Upper lobe of left lung (tissue), 6 donors: ENCODE data around the gene UCK2. TPM values are rescaled to one million over a fixed set of nuclear protein-coding genes. Genes with fewer than 3 reads are reported as not detected.

Experiments used
- ATAC-seq, 2 donors: fragments of 200-7000 bp; cut with Tn5 transposase; one replicate each; pipeline ENCODE4 v1.9.1; 2022; ENCODE audit warnings: mild to moderate bottlenecking in 2 of 2, moderate library complexity in 2 of 2; ENCODE audit not compliant: low FRiP score in 2 of 2
- DNase-seq, 2 donors: peaks; one replicate each; pipeline ENCODE4 v3.0.0-alpha.2; 2019 to 2020
- H3K27ac ChIP-seq, 4 donors: fragments of 200-600 bp; sonication (generic); one replicate each; pipeline ENCODE4 v1.5.1; 2016 to 2019
- H3K27me3 ChIP-seq, 4 donors: fragments of 200-600 bp; sonication (generic); one replicate each; pipeline ENCODE4 v1.5.1; 2017 to 2019
- H3K36me3 ChIP-seq, 4 donors: fragments of 200-600 bp; sonication (generic); one replicate each; pipeline ENCODE4 v1.5.1; 2016 to 2019
- H3K4me1 ChIP-seq, 4 donors: fragments of 200-600 bp; sonication (generic); one replicate each; pipeline ENCODE4 v1.5.1; 2018 to 2019
- H3K4me3 ChIP-seq, 4 donors: fragments of 200-600 bp; sonication (generic); one replicate each; pipeline ENCODE4 v1.5.1; 2017 to 2019; ENCODE audit warnings: mild to moderate bottlenecking in 2 of 4, moderate library complexity in 1 of 4
- H3K9me3 ChIP-seq, 4 donors: fragments of 200-600 bp; sonication (generic); one replicate each; pipeline ENCODE4 v1.5.1; 2018 to 2019
- EP300 ChIP-seq, 4 donors: sonication (generic); formaldehyde crosslinking; IDR thresholded peaks; one replicate each; pipeline ENCODE4 v1.5.1; 2017; ENCODE audit warnings: antibody characterized with exemption in 4 of 4, control low read depth in 2 of 4
- POLR2A ChIP-seq, 4 donors: fragments of 450-650 bp; IDR thresholded peaks; one replicate each; pipeline ENCODE4 v1.5.1; 2016 to 2017; ENCODE audit warnings: antibody characterized with exemption in 4 of 4, mild to moderate bottlenecking in 2 of 4
- POLR2AphosphoS5 ChIP-seq, 2 donors: sonication (generic); formaldehyde crosslinking; IDR thresholded peaks; one replicate each; pipeline ENCODE4 v1.5.1; 2017; ENCODE audit warnings: antibody characterized with exemption in 2 of 2
- WGBS, 2 donors: methylation state at CpG; one replicate each; pipeline ENCODE4 v1.1.5; 2017 to 2018; 5-methylcytosine and 5-hydroxymethylcytosine counted together
- total RNA-seq, 6 donors: library from RNA; depleted of rRNA in 4 of 6; stranded (reverse); fragments of >200 nt in 4 of 6; gene quantifications; one replicate each; pipeline versions ENCODE4 v1.1.0 to v1.2.1, GENCODE V29; 2016 to 2021
- TF ChIP-seq, protein P1 (sequence below), 6 experiments: fragments of 450-650 bp in 4 of 6; fragments of 200-600 bp in 2 of 6; sonication (generic) in 2 of 6; IDR thresholded peaks; one replicate each; pipeline ENCODE4 v1.5.1; 2016 to 2019; ENCODE audit warnings: antibody characterized with exemption in 6 of 6
- donor health status: DM: no; HTN: no; CAD: no; lungs with moderate emphysema.
- donor health status: DM: no; HTN: yes; CAD: no; lungs with severe emphysema.

The UCK2 gene
- total RNA-seq, 6 donors from 2014 or later = 7.5 to 17.9 (median 9.7) TPM

DNA sequence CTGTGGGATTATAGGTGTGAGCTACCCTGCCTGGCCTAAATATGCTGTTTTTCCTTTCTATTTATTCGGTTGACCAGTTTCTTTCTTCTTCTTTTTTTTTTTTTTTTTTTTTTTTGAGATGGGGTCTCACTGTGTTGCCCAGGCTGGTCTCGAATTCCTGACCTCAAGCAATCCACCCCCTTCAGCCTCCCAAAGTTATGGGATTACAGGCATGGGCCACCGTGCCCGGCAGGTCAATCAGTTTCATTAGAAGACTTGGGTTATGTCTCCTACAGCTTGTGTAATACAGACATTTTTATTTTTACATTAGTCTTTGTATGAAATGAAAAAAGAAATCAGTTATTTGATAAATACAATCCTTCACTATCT, 61.1 kb downstream of the UCK2 start:
- Histone ChIP-seq H3K27me3 (no peaks in the 10 kb centered on the region), H3K4me1 (peaks cover 0 to 10% (median 8%) of the 10 kb centered on the region in 4 donors)
- no peak for ATAC-seq

DNA sequence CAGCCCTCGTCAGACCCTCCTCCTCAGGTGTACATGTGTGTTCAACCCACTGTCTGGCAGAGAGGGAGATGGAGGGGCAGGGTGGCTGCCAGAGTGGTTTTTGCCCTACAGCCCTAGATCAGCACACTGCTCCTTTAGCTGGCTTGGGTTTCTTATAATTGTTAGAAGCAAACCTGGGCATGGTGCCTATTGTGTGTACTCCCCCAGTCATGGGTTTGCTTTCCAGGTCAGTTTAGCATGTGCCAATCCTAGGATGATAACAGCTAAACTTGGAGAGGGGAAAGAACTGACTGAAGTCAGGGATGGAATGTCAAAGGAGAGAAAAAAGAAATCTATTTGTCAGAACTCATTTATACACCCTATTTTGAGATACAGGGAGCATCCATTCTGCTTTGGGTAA, 63.3 kb downstream of the UCK2 start:
- peaks cover 0 to 26% (median 1%) of the 10 kb centered on the region in 4 donors for H3K36me3 ChIP-seq
- no peak for ATAC-seq

More for the DNA sequence above, 61.1 kb downstream of the UCK2 start:
- TF ChIP-seq EP300 (IDR thresholded peaks at IDR 0.05) (no peak), POLR2AphosphoS5 (IDR thresholded peaks at IDR 0.05) (no peak)
- Histone ChIP-seq H3K36me3 (peaks cover 0 to 21% (median 1%) of the 10 kb centered on the region in 4 donors), H3K4me3 (no peak overlapping the region), H3K27ac (no peak overlapping the region), H3K9me3 (no peaks in the 10 kb centered on the region)
- WGBS, 2 donors = 91 to 98% methylated on average over 4 of the region's 4 CpGs
- DNase-seq = no peak

DNA sequence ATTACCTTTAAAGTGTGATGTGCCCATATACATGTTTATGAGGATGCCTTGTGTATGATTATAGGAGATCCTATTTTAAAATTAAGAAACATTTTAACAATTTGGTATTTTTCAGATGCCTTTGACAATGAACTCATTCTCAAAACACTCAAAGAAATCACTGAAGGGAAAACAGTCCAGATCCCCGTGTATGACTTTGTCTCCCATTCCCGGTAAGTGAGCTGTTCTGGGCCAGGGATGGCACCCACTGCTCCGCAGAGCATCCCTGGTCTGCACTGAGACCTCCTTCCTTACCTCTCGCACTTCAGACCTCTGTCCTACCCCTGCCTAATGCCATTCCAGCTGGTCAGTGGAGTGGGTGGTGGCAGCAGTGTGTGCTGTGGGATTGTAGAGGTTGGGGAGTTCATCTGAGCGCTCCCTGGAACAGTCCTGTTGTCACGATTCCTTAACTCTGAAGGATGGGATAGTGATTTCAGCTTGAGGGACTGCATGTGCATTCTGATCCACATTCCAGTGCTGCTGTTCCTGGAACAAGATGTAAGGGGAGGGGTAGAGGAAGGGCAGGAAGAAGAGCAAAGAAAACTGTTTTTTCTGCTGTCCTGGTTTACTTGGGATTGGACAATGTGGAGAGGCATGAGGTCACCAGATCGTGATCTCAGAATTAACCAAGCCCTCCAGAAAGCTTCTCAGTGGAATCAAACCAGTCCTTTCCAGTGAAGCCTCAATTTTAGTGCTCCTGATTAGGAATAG, 63.9 kb downstream of the UCK2 start:
- TF ChIP-seq, protein P1, sequence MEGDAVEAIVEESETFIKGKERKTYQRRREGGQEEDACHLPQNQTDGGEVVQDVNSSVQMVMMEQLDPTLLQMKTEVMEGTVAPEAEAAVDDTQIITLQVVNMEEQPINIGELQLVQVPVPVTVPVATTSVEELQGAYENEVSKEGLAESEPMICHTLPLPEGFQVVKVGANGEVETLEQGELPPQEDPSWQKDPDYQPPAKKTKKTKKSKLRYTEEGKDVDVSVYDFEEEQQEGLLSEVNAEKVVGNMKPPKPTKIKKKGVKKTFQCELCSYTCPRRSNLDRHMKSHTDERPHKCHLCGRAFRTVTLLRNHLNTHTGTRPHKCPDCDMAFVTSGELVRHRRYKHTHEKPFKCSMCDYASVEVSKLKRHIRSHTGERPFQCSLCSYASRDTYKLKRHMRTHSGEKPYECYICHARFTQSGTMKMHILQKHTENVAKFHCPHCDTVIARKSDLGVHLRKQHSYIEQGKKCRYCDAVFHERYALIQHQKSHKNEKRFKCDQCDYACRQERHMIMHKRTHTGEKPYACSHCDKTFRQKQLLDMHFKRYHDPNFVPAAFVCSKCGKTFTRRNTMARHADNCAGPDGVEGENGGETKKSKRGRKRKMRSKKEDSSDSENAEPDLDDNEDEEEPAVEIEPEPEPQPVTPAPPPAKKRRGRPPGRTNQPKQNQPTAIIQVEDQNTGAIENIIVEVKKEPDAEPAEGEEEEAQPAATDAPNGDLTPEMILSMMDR (IDR thresholded peaks at IDR 0.05) = no peak
- TF ChIP-seq EP300 (IDR thresholded peaks at IDR 0.05) (no peak), POLR2A (IDR thresholded peaks at IDR 0.05) (no peak), POLR2AphosphoS5 (IDR thresholded peaks at IDR 0.05) (no peak)
- H3K27ac ChIP-seq = no peak overlapping the region
- ATAC-seq = peak in 1 of 2 donors; percentile 46
- no peaks in the 10 kb centered on the region for H3K27me3 ChIP-seq
- no peaks in the 10 kb centered on the region for H3K4me1 ChIP-seq
- no peak overlapping the region for H3K4me3 ChIP-seq
- WGBS, 2 donors = 88 to 97% methylated on average over 7 of the region's 7 CpGs
- H3K9me3 ChIP-seq = no peaks in the 10 kb centered on the region
- peaks cover 0 to 29% (median 3%) of the 10 kb centered on the region in 4 donors for H3K36me3 ChIP-seq
- DNase-seq = no peak

More for the DNA sequence above, 63.3 kb downstream of the UCK2 start:
- no peaks in the 10 kb centered on the region for H3K27me3 ChIP-seq
- no peak for TF ChIP-seq POLR2AphosphoS5 (IDR thresholded peaks at IDR 0.05)
- TF ChIP-seq, protein P1 (IDR thresholded peaks at IDR 0.05) = no peak
- H3K4me3 ChIP-seq = no peak overlapping the region
- WGBS, 2 donors = 80 to 83% methylated on average over 1 of the region's 1 CpG
- H3K27ac ChIP-seq = no peak overlapping the region
- DNase-seq = no peak
- no peaks in the 10 kb centered on the region for H3K9me3 ChIP-seq
- H3K4me1 ChIP-seq = no peaks in the 10 kb centered on the region

DNA sequence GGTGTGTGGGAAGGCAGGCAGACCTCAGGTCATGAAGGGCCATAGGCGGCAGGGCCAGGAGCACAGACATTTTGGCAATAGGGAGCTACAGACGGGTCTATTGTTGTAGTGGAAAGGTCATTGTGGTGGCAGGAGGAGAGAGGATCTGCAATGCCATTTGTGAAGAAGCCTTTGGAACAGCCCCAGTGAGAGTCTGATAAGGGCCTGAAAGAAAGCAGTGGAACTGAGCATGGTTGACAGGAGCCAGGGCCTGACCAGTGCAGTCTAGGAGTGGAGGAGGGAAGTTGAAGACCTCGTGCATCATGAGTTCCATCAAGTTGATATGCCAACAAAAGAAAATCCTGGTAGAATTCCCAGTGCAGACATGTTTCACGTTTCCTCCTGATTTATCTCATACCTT, 65.5 kb downstream of the UCK2 start:
- WGBS, 2 donors = 85 to 87% methylated on average over 4 of the region's 4 CpGs
- no peaks in the 10 kb centered on the region for H3K9me3 ChIP-seq
- no peak for DNase-seq
- H3K36me3 ChIP-seq = peaks cover 0 to 29% (median 5%) of the 10 kb centered on the region in 4 donors
- H3K27me3 ChIP-seq = no peaks in the 10 kb centered on the region
- no peak overlapping the region for H3K27ac ChIP-seq
- peaks cover 0 to 1% (median 0%) of the 10 kb centered on the region in 4 donors for H3K4me1 ChIP-seq
- TF ChIP-seq EP300 (IDR thresholded peaks at IDR 0.05) = no peak
- TF ChIP-seq POLR2AphosphoS5 (IDR thresholded peaks at IDR 0.05) = no peak
- TF ChIP-seq POLR2A (IDR thresholded peaks at IDR 0.05) = no peak
- TF ChIP-seq, protein P1 (IDR thresholded peaks at IDR 0.05) = no peak
- no peak overlapping the region for H3K4me3 ChIP-seq
- ATAC-seq = no peak

DNA sequence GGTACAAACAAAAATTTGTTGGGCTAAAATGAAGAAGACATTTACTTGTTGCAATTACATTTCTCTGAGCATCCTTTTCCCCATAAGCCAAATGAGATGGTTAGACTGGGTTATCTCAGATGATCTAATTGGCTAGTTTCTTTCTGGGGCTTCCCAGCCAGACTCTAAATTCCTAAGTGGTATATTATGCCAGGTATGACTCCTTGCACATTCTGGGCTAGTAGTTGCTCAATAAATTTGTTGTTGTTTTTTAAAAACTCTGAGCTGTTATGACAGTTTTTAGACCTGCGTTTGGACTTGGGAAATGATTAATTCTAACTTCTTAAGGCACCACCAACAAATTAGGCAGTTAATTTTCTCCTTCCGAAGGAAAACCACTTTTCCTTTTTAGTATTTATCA, 66.1 kb downstream of the UCK2 start:
- no peak for TF ChIP-seq POLR2AphosphoS5 (IDR thresholded peaks at IDR 0.05)
- TF ChIP-seq POLR2A (IDR thresholded peaks at IDR 0.05) = no peak
- no peak for TF ChIP-seq EP300 (IDR thresholded peaks at IDR 0.05)
- TF ChIP-seq, protein P1 (IDR thresholded peaks at IDR 0.05) = no peak
- ATAC-seq (no peak), DNase-seq (no peak)
- Histone ChIP-seq H3K4me3 (no peak overlapping the region), H3K36me3 (peaks cover 0 to 32% (median 5%) of the 10 kb centered on the region in 4 donors), H3K27ac (no peak overlapping the region), H3K4me1 (peaks cover 0 to 7% (median 1%) of the 10 kb centered on the region in 4 donors), H3K27me3 (no peaks in the 10 kb centered on the region), H3K9me3 (no peaks in the 10 kb centered on the region)
- 89 to 92% methylated on average over 2 of the region's 2 CpGs for WGBS, 2 donors
